Left kidney (tissue), 8 donors: Measurements from ENCODE around the gene KRTAP11-1. TPM values are rescaled to one million over a fixed set of nuclear protein-coding genes. Genes with fewer than 3 reads are reported as not detected.

Experiments used
- DNase-seq: peaks from one replicate; pipeline ENCODE4 v3.0.0-alpha.2; 2013
- long read RNA-seq, 8 donors: transcript quantifications; one replicate each; lab custom pipeline, GENCODE V29; 2026
- polyA plus RNA-seq: library from polyadenylated mRNA; unstranded; fragments of 120-200 nt; gene quantifications from one replicate; pipeline ENCODE4 v1.2.1, GENCODE V29; 2013; ENCODE audit not compliant: insufficient read length

KRTAP11-1 gene, protein sequence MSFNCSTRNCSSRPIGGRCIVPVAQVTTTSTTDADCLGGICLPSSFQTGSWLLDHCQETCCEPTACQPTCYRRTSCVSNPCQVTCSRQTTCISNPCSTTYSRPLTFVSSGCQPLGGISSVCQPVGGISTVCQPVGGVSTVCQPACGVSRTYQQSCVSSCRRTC
- not detected for polyA plus RNA-seq
- long read RNA-seq, donor 1, result 0 reads
- long read RNA-seq, donor 2, result 0 reads
- long read RNA-seq, donor 3, result 0 reads
- long read RNA-seq, donor 4, result 0 reads
- long read RNA-seq, donor 5, result 0 reads
- long read RNA-seq, donor 6, result 0 reads
- long read RNA-seq, donor 7, result 0 reads
- long read RNA-seq, donor 8, result 0 reads

- no peak for DNase-seq
Observed at GRCh38 chr21:30881480-30881879, at the start of gene KRTAP11-1. KRTAP11-1 (minus strand) TSS chr21:30881580; CDS start chr21:30881524, 56 bp downstream.

DNA sequence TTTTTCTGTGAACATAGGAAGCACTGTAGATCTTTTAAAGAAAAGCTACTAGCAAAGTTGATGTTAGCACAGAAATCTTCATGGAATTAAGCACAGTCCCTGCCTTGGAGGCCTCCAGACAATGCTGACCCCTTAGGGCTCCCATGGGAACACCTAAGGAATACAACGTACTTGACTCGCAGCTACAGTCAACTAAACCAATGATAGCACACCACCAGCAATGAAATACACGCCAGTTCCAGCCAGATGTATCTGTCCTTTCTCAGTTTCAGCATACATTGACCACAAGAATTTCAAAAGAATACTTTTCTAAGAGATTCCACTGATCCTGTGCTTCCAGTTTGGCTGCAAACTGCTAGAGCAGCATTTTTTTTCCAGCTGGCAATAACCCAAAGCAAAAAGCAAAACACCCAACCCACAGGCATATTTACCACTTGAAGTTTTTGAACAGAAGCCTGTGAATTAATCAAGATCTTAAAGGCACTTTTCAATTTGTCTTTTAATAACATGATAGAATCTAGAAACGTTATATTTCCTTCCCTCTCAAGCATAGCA, 42.8 kb upstream of the KRTAP11-1 start:
- peak; percentile 1 for DNase-seq

DNA sequence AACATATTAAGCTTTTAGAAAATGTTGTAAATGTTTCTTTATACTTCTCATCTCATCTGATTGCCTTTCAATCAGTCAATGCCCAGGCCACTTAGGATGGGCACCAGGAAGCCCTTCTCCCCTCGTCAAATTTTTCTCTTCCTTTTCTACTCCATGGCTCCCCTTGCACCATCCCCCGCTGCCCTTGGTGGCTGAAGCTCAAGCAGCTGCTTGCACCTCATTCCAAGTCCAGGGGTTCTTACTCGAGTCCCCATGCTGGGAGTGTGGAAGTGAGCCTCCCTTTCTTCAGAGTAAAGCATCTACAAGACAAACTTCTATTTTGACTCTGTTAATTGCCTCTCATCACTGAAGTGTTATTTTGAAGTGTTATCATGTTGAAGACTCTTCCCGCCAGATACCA, 39.7 kb upstream of the KRTAP11-1 start:
- DNase-seq, result no peak

- no peak for DNase-seq
Observed at GRCh38 chr21:30917557-30917956, 36.2 kb upstream of the KRTAP11-1 start.

DNA sequence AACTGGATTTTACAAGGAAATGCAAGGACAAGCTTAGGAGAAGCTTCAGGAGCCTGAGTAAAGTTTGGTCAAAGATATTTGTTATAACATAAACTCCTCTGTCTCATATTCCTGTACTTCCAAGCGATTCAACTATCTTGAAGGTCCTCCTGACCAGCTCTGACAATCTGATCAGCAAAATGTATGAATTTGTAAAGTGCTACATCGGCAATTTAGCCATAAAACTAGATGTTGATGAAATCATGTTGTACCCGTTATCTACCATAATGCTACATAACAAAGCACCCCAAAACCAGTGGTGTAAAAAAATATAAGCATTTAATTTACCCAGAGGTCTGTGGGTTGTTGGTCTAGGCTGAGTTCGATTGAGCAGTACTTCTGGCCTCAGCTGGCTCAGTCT, 19.5 kb upstream of the KRTAP11-1 start:
- no peak for DNase-seq

DNA sequence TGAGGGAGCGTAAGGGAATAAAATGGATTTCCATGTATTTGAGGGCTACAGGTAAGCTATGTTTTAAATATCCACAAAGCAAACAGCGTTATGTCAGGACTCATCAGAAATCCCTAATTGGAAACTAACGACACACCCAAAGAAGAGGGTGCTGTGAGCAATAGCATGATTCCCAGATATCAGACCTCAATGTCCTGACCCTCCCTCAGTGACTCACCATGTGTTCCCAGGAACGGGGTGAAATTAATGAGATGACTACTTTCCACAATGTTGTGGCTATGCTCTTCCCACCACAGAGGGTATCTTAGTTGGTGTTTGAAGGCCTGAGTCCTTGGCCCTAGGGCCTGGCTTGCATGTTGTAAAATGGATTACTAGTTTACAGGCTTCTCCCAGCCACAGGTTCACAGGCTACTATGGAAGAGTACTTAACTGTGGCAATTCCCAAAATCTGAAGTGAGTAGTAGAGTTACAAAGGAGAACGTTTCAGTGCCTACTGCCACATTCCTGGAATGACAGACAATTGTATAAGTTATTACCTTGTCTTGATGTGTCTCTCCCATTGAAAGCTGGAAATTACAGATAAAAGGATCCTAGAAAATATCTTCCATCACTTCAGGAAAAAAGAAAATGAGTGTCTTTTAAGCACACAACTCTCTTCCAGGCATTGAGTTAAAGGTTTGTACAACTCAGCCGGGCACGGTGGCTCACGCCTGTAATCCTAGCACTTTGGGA, 1.7 kb upstream of the KRTAP11-1 start:
- no peak for DNase-seq

DNA sequence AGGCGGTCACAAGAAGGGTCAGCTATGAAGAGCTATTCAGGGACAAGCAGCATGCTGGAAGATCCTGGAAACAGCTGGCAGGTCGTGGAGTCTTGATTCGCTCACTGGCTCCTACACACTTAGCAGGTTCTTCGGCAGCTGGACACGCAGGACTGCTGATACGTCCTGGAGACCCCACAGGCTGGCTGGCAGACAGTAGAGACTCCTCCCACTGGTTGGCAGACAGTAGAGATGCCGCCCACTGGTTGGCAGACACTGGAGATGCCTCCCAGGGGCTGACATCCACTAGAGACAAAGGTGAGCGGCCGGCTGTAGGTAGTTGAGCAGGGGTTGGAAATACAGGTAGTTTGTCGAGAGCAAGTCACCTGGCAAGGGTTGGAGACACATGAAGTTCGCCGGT, 466 bp downstream of the KRTAP11-1 start:
- DNase-seq, result no peak

DNA sequence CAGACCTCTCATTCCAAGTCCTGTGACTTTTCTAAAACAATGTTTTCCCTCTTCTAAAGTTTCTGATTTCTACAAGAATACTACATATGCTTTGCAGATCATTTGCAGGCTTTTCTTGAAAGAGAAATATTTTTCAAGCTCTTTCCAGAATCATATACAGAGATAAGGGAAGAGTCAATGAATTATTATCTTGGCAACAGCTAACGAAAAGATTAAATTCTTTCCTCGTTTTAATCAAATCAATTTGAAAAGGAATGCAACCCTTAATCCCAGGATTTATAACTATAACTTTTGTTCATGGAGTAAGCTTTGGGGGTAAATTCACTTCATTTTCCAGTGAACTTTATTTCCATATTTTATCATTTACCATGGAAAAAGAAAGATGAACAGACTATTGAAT, 6.9 kb downstream of the KRTAP11-1 start:
- no peak for DNase-seq

- DNase-seq, result no peak
Observed at GRCh38 chr21:30847627-30848500, 33.5 kb downstream of the KRTAP11-1 start.

DNA sequence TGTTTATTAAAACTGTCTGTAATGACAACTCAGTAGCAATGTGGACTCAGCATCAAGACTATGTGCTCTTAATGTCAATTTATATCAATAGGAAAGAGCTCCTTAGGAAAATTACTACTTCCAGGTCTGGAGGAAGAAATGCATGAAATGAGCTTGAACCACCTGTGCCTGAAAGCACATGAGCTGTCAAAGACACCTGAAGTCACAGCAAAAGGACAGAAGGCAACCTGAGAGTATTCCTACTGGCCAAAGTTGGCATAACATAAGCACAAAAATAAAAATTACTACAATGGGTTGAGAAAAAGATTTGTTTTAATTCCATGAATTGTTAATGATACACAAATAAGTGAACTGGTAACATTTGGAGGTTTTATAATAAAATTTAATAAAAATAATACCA, 38.4 kb downstream of the KRTAP11-1 start:
- no peak for DNase-seq

- DNase-seq, result peak; percentile 6
Observed at GRCh38 chr21:30839304-30839703, 42.1 kb downstream of the KRTAP11-1 start.

DNA sequence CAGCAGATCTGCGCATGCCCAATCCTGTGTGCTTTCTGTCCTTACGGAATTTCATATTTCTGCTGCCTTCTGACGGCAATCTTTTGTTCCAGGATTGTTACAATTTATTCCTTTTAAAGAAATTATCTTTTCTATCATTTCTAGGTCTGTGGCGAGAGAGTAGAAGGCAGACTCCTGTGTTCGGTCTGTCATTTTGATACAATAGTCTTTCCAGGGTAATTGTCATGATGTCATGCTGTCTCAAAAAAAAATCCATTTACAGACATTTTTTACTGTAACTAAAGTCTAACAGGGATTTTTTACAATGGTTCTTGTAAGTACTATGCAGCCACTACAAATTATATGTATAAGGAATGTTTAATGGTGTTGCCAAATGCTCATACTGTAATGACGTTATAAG, 42.8 kb downstream of the KRTAP11-1 start:
- no peak for DNase-seq

DNA sequence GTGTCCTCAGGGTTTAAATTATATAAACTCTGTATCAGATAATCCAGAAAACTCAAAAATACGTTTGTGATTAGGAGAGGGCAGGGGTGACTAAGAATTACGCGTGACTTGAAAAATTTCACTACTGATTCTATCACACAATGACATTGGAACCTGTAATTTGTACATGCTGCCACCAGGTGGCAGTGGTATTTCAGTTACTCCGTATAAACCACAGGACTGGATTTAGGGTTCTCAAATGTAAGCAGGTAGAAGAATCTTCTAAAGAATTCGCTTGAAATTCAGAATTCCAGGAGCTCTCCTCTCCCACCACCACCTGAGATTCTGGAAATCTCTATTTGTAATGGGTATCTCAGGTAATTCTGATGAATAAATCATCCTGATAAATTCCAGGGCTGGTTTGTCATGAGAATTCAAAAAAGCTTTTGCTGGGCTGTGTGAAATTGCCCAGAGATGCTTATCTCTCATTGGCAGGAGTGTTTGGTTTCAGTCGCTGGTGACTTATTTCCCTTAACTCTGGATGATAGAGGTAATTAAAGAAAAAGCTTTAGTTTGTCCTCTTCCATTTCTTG, 50.1 kb downstream of the KRTAP11-1 start:
- peak; percentile 7 for DNase-seq

Other genes starting within 250 kb of the KRTAP11-1 start
- gene KRTAP20-2, start 246.4 kb downstream of the KRTAP11-1 start, polyA plus RNA-seq, result not detected
- gene KRTAP20-3, start 238.7 kb downstream of the KRTAP11-1 start, polyA plus RNA-seq, result not detected
- gene KRTAP21-3, start 162.8 kb downstream of the KRTAP11-1 start, polyA plus RNA-seq, result not detected
- gene KRTAP21-2, start 134.3 kb downstream of the KRTAP11-1 start, polyA plus RNA-seq, result not detected
- gene KRTAP21-1, start 126.2 kb downstream of the KRTAP11-1 start, polyA plus RNA-seq, result not detected
- not detected for gene KRTAP8-1, start 68.3 kb downstream of the KRTAP11-1 start, polyA plus RNA-seq
- not detected for gene KRTAP7-1, start 51.8 kb downstream of the KRTAP11-1 start, polyA plus RNA-seq
- gene KRTAP19-8, start 156.9 kb upstream of the KRTAP11-1 start, polyA plus RNA-seq, result not detected